Aorta (tissue), 5 donors: ENCODE measurements around the gene ORC6. TPM values are rescaled to one million over a fixed set of nuclear protein-coding genes. Genes with fewer than 3 reads are reported as not detected.
"Not testable (repeated sequence)": the region's sequence is repeated elsewhere in the genome, so short reads cannot be mapped to it uniquely, and the experiment has no call there.

Experiments
- ATAC-seq: fragments of 200-7000 bp; cut with Tn5 transposase; one replicate; pipeline ENCODE4 v1.9.1; 2022; ENCODE audit warnings: moderate library complexity; ENCODE audit not compliant: low FRiP score
- DNase-seq, 2 donors: peaks; one replicate each; pipeline ENCODE4 v3.0.0-alpha.2; 2020
- H3K27ac ChIP-seq, 2 donors: one replicate each; pipeline ENCODE4 v1.5.1; 2013; ENCODE audit warnings: low read length in 2 of 2, mild to moderate bottlenecking in 2 of 2, moderate library complexity in 2 of 2, control low read depth in 1 of 2, inconsistent platforms in 1 of 2, low read depth in 1 of 2
- H3K27me3 ChIP-seq, 2 donors: one replicate each; pipeline ENCODE4 v1.6.1; 2013; ENCODE audit warnings: control low read depth in 1 of 2, low read length in 1 of 2, mild to moderate bottlenecking in 1 of 2, moderate library complexity in 1 of 2; ENCODE audit not compliant: insufficient read depth in 2 of 2, control insufficient read depth in 1 of 2
- H3K36me3 ChIP-seq, 2 donors: one replicate each; pipeline ENCODE4 v1.6.1; 2013; ENCODE audit warnings: control low read depth in 1 of 2, low read length in 1 of 2, mild to moderate bottlenecking in 1 of 2; ENCODE audit not compliant: insufficient read depth in 2 of 2, control insufficient read depth in 1 of 2
- H3K4me1 ChIP-seq, 2 donors: one replicate each; pipeline ENCODE4 v1.6.1; 2013; ENCODE audit warnings: low read length in 2 of 2, control low read depth in 1 of 2, mild to moderate bottlenecking in 1 of 2, moderate library complexity in 1 of 2; ENCODE audit not compliant: insufficient read depth in 2 of 2, control insufficient read depth in 1 of 2
- H3K4me3 ChIP-seq, 2 donors: one replicate each; pipeline ENCODE4 v1.5.1; 2013; ENCODE audit warnings: low read length in 2 of 2, control low read depth in 1 of 2, mild to moderate bottlenecking in 1 of 2
- H3K9me3 ChIP-seq: one replicate; pipeline ENCODE4 v1.6.1; 2013; ENCODE audit warnings: mild to moderate bottlenecking, low read length; ENCODE audit not compliant: control insufficient read depth
- WGBS, 2 donors: extraction: QIAGEN DNeasy Blood & Tissue Kit; methylation state at CpG; one replicate each; pipeline ENCODE4 v1.1.7; 2013; 5-methylcytosine and 5-hydroxymethylcytosine counted together
- intact Hi-C, 2 donors: fragments of 100-400 bp; cut with DNase I; formaldehyde crosslinking; loops; one replicate each; pipeline versions ENCODE4 v1.14.2 to v1.15.0; 2022
- polyA plus RNA-seq, 2 donors: library from polyadenylated mRNA; stranded (reverse); fragments of 200-250 nt; gene quantifications; one replicate each; pipeline ENCODE4 v1.2.3, GENCODE V29; 2013
- total RNA-seq, 2 donors: library from RNA; stranded (reverse); fragmentation: NEBNext Ultra II Directional; extraction: Animal tissue kit (Norgen Biotek cat#: 25700); gene quantifications; one replicate each; pipeline ENCODE4 v1.2.1, GENCODE V29; 2021
- donor health status: healthy with polysubstance abuse.
- donor health status: Bipolar disorder and iron deficiency.
- donor health status: DM: no; HTN: no; CAD: no.
- donor health status: DM: no; HTN: no; CAD: no.
- donor health status: DM: yes; HTN: yes; CAD: no.

Gene ORC6
- total and polyA plus RNA-seq, 4 donors: 0.31 to 2.3 (median 1.6) TPM

DNA sequence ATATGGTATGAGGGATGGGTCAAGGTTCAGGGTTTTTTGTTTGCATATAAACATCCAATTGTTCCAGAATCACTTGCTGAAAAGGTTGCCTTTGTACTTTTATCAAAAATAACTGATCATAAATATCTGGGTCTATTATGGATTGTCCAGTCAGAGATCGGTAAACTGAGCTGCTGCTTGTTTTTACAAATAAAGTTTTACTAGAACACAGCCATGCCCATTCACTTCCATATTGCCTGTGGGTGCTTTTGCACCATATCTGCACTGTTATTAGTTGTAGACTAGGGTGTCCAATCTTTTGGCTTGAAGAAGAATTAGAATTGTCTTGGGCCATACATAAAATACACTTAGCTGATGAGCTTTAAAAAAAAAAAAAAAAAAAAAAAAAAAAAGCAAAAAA lies 11.5 kb upstream of the ORC6 start:
- H3K27me3 ChIP-seq, H3K27ac ChIP-seq, H3K4me3 ChIP-seq, H3K4me1 ChIP-seq, H3K36me3 ChIP-seq, H3K9me3 ChIP-seq, ATAC-seq, DNase-seq: not testable (repeated sequence)
- WGBS, 2 donors: 95 to 100% methylated on average over 1 of the region's 1 CpG
- intact Hi-C loops: loop anchor here in 1 of 2 donors (10.0 kb wide), 1 partner anchor 117 kb away; no protein-coding TSS in a partner anchor

- not testable (repeated sequence) for ATAC-seq, DNase-seq, H3K9me3 ChIP-seq, H3K36me3 ChIP-seq, H3K27ac ChIP-seq, H3K4me1 ChIP-seq, H3K27me3 ChIP-seq, H3K4me3 ChIP-seq
- WGBS, 2 donors: 73 to 74% methylated on average over 2 of the region's 2 CpGs
- intact Hi-C loops: loop anchor here in 1 of 2 donors (10.0 kb wide), 1 partner anchor 203 kb away; the partner anchor contains the start of gene GPT2
Measured at GRCh38 chr16:46681867-46682266, 7.6 kb upstream of the ORC6 start.

- Histone ChIP-seq H3K4me1 (peaks cover 0 to 2% of the 10 kb centered on the region in 2 donors), H3K9me3 (no peaks in the 10 kb centered on the region), H3K27ac (no peak overlapping the region), H3K4me3 (no peak overlapping the region), H3K27me3 (no peaks in the 10 kb centered on the region), H3K36me3 (no peaks in the 10 kb centered on the region)
- intact Hi-C loops: loop anchor here (5.0 to 10.0 kb wide), 3 partner anchors 195 to 285 kb away; partner anchors contain the start of genes GPT2 (in 2 of the 2) and DNAJA2 (in 1 of the 2)
- ATAC-seq (no peak), DNase-seq (no peak)
- WGBS, 2 donors: 54 to 59% methylated on average over 5 of the region's 5 CpGs
Measured at GRCh38 chr16:46686815-46687473, 2.5 kb upstream of the ORC6 start.

GRCh38 chr16:46687486-46687885 lies 2.0 kb upstream of the ORC6 start:
- Histone ChIP-seq H3K4me1 (peaks cover 0 to 2% of the 10 kb centered on the region in 2 donors), H3K27me3 (no peaks in the 10 kb centered on the region), H3K27ac (no peak overlapping the region), H3K4me3 (peak overlapping the region in 1 of 2 donors; percentile 64), H3K36me3 (no peaks in the 10 kb centered on the region), H3K9me3 (no peaks in the 10 kb centered on the region)
- 76 to 81% methylated on average over 9 of the region's 9 CpGs for WGBS, 2 donors
- DNase-seq: no peak
- ATAC-seq: no peak
- intact Hi-C loops: loop anchor here (5.0 to 10.0 kb wide), 3 partner anchors 195 to 285 kb away; partner anchors contain the start of genes GPT2 (in 2 of the 2) and DNAJA2 (in 1 of the 2)

DNA sequence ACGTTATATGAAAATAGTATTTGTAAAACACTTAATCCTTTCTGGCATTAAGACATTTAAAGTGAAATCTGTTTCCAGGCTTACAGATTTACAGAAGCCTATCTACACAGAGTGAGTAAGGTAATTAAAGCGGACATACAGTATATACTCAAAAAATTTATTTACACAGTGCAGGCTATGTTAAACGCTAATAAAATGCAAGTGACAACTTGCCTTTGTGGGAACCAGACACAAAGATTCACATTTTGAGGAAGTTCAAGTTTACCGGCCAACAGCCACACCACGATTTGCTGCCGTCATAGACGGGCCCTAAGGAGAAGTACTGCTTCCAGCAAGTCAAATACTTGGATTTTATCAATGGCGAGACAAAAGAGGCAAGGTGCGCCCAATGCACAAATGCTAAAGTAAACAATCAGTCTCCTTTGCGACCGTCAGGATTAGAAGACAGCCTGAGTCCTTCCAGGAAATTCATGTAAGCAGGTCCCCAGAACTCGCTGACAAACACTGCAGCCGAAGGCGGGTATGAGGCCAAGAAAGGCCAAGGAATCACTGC lies 1.3 kb upstream of the ORC6 start:
- H3K27me3 ChIP-seq: no peaks in the 10 kb centered on the region
- H3K27ac ChIP-seq: no peak overlapping the region
- H3K9me3 ChIP-seq: no peaks in the 10 kb centered on the region
- WGBS, 2 donors: 4% methylated on average over 14 of the region's 14 CpGs
- H3K36me3 ChIP-seq: no peaks in the 10 kb centered on the region
- peaks cover 0 to 2% of the 10 kb centered on the region in 2 donors for H3K4me1 ChIP-seq
- DNase-seq: peak in 1 of 2 donors; percentile 71
- H3K4me3 ChIP-seq: peak overlapping the region; percentile 64 to 85
- ATAC-seq: no peak
- intact Hi-C loops: loop anchor here (5.0 to 10.0 kb wide), 3 partner anchors 194 to 284 kb away; partner anchors contain the start of genes GPT2 (in 2 of the 2) and DNAJA2 (in 1 of the 2)

DNA sequence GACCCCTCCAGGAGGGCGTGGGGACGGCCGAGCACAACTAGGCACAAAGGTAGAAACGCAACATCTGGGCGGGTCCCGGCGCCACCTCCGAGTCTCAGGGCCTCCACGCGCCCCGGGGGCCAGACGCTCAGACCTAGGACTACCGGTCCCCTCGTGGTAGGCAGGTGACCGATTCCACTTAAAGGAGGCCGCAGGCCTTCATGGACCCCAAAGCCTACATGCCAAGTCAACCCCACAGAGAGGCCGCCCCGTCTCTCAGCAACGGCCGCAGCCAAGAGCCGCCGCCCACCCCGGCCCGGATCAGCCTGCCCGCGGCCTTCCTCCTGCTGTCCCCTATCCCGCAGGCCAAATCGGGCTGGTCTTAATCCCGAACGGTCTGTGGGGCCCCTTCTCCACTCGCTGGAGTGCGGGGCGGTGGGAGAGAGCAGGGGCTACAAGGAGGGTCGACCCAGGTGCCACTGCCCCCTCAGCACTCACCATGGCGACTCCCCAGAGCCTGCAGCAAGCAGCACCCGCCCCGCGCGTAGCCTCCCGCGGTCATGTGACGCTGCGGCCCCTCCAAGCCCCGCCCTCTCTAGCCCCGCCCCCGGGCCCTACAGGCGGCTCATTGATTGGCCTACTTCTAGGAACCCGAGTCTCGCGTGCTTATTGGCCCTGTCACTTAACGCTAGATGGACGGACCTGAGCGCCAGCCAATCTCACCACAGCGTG lies 650 bp upstream of the ORC6 start, which contains the start of gene VPS35:
Gene VPS35, minus strand, starts transcription at position 525 of the 711 bp plus-strand sequence. Its CDS starts 45 bp downstream, at position 480.
- Histone ChIP-seq H3K4me1 (peaks cover 0 to 2% of the 10 kb centered on the region in 2 donors), H3K9me3 (no peaks in the 10 kb centered on the region), H3K36me3 (no peaks in the 10 kb centered on the region), H3K27ac (peak within 1 kb of the TSS in 1 of 2 donors; percentile 96), H3K27me3 (no peaks in the 10 kb centered on the region), H3K4me3 (peak within 1 kb of the TSS; percentile 64 to 85)
- ATAC-seq: peak; percentile 100
- peak; percentile 100 for DNase-seq
- 0% methylated on average over 54 of the region's 54 CpGs for WGBS, 2 donors
- intact Hi-C loops: loop anchor here (5.0 to 10.0 kb wide), 3 partner anchors 193 to 283 kb away; partner anchors contain the start of genes GPT2 (in 2 of the 2) and DNAJA2 (in 1 of the 2)

DNA sequence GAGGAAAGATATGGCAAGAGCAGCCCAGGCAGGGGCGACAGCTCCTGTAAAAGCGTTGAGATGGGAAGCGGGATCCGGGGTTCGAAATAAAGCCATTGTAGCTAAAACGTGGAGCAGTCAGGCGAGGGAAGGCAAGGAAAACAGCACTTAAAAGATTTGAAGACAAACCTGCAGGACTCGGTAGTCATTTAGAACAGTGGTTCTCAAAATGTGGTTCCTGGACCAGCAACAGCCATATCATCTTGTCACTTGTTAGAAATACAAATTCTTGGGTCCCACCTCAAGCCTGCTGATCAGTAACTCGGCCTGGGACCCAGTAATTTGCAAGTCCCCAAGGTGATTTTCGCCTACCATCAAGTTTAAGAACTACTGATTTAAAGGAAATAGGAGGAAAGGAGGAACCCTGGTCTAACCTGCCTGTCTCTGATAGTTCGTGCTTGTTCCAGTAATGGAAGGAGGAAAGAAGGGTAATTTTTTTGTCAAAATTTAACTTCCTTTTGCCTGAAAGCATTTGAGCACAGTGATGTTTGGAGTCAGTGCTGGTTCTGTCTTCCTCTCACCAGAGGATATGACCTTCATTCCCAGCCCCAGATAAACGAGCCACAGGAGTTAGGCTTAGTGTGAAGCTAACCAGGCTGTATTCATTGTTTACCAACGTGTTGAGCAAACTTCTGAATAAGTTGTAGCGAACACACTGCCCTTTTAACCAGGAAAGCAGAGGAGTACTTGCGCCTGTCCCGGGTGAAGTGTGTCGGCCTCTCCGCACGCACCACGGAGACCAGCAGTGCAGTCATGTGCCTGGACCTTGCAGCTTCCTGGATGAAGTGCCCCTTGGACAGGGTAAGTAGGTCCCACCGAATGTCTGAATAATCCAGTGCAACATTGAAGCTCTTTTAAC lies 1.1 kb downstream of the ORC6 start:
- no peak for DNase-seq
- Histone ChIP-seq H3K36me3 (no peaks in the 10 kb centered on the region), H3K9me3 (no peaks in the 10 kb centered on the region), H3K27ac (no peak overlapping the region), H3K4me1 (peaks cover 0 to 2% of the 10 kb centered on the region in 2 donors), H3K4me3 (no peak overlapping the region), H3K27me3 (no peaks in the 10 kb centered on the region)
- WGBS, 2 donors: 11 to 12% methylated on average over 21 of the region's 21 CpGs
- no peak for ATAC-seq
- intact Hi-C loops: loop anchor here in 1 of 2 donors (10.0 kb wide), 1 partner anchor 134 kb away; no protein-coding TSS in a partner anchor
